Hepatocyte (in vitro differentiated cells): ENCODE measurements around the gene PTPRN2.

Source experiments
- CTCF ChIP-seq: fragments of 200-600 bp; sonication (generic); IDR thresholded peaks from 2 replicates; pipeline ENCODE4 v1.5.1; 2016; ENCODE audit warnings: antibody characterized with exemption, mild to moderate bottlenecking; ENCODE audit not compliant: poor library complexity
- EZH2 ChIP-seq: fragments of 200-600 bp; sonication (generic); IDR thresholded peaks from 2 replicates; pipeline ENCODE4 v1.6.1; 2016; ENCODE audit warnings: antibody characterized with exemption, mild to moderate bottlenecking, borderline replicate concordance

GRCh38 chr7:157740251-157740798, 847.3 kb downstream of the PTPRN2 start:
- TF ChIP-seq CTCF (no peak), EZH2 (no peak)
